GM12891 (cell line): Measurements from ENCODE around the gene ATP5MC3.

Experiments used
- POLR2A ChIP-seq: IDR thresholded peaks from 2 replicates; pipeline ENCODE4 v1.6.1; 2011; ENCODE audit warnings: low read depth, low read length, control low read depth
- POLR2AphosphoS5 ChIP-seq: IDR thresholded peaks from 2 replicates; pipeline ENCODE4 v1.6.1; 2011; ENCODE audit warnings: low read depth, low read length, control low read depth
- POU2F2 ChIP-seq: IDR thresholded peaks from 2 replicates; pipeline ENCODE4 v1.6.1; 2011; ENCODE audit warnings: low read depth, mild to moderate bottlenecking, control low read depth, low read length, moderate library complexity
- SPI1 ChIP-seq: IDR thresholded peaks from 2 replicates; pipeline ENCODE4 v1.6.1; 2011; ENCODE audit warnings: low read depth, low read length, control low read depth

GRCh38 chr2:175143678-175144077 is 37.8 kb downstream of the ATP5MC3 start:
- no peak for TF ChIP-seq POLR2A
- TF ChIP-seq POLR2AphosphoS5 = no peak
- no peak for TF ChIP-seq POU2F2
- no peak for TF ChIP-seq SPI1
